Measurements from ENCODE around the gene RAD51B. TPM values are rescaled to one million over a fixed set of nuclear protein-coding genes. Genes with fewer than 3 reads are reported as not detected.

The RAD51B gene
- total RNA-seq, 1 experiment from 2014 or later = 23.3 TPM

GRCh38 chr14:68362846-68363245, 543.3 kb downstream of the RAD51B start:
- Histone ChIP-seq H3K27ac (ENCODE audit: low read depth, low read length, poor library complexity, severe bottlenecking) (no peak overlapping the region), H3K36me3 (ENCODE audit: insufficient read depth, low read length, poor library complexity, severe bottlenecking) (no peaks in the 10 kb centered on the region), H3K9me3 (ENCODE audit: low read depth, low read length, poor library complexity, severe bottlenecking) (no peaks in the 10 kb centered on the region), H3K4me1 (ENCODE audit: insufficient read depth, low read length, poor library complexity, severe bottlenecking) (peaks cover 18% of the 10 kb centered on the region), H3K27me3 (replicated peaks; ENCODE audit: insufficient read depth, low read depth, low read length, poor library complexity) (no peaks in the 10 kb centered on the region), H3K4me3 (ENCODE audit: low read depth, low read length, poor library complexity, severe bottlenecking) (no peak overlapping the region)
- intact Hi-C loops (cut with micrococcal nuclease; ENCODE audit: unreplicated experiment) = no loop called here
- TF ChIP-seq, protein P1, sequence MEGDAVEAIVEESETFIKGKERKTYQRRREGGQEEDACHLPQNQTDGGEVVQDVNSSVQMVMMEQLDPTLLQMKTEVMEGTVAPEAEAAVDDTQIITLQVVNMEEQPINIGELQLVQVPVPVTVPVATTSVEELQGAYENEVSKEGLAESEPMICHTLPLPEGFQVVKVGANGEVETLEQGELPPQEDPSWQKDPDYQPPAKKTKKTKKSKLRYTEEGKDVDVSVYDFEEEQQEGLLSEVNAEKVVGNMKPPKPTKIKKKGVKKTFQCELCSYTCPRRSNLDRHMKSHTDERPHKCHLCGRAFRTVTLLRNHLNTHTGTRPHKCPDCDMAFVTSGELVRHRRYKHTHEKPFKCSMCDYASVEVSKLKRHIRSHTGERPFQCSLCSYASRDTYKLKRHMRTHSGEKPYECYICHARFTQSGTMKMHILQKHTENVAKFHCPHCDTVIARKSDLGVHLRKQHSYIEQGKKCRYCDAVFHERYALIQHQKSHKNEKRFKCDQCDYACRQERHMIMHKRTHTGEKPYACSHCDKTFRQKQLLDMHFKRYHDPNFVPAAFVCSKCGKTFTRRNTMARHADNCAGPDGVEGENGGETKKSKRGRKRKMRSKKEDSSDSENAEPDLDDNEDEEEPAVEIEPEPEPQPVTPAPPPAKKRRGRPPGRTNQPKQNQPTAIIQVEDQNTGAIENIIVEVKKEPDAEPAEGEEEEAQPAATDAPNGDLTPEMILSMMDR (conservative IDR thresholded peaks at IDR 0.05; ENCODE audit: low read depth, low read length) = no peak
- TF ChIP-seq EZH2 (IDR thresholded peaks at IDR 0.05; ENCODE audit: borderline replicate concordance, low read depth, low read length, poor library complexity, severe bottlenecking) = no peak
- BruUV-seq (replicated peaks) = no TSS peak
- no peak for DNase-seq (ENCODE audit: low spot score)
- CTCF ChIA-PET = no interaction called here
- POLR2A ChIA-PET (ENCODE audit: low non-redundant PET) = interaction anchor here (0.7 to 1.0 kb wide), 2 partner anchors 13 to 33 kb away, joined by 3 to 6 read pairs; no protein-coding TSS in a partner anchor

GRCh38 chr14:68363466-68363842, 543.9 kb downstream of the RAD51B start:
- Histone ChIP-seq H3K27me3 (replicated peaks; ENCODE audit: insufficient read depth, low read depth, low read length, poor library complexity) (no peaks in the 10 kb centered on the region), H3K9me3 (ENCODE audit: low read depth, low read length, poor library complexity, severe bottlenecking) (no peaks in the 10 kb centered on the region), H3K4me3 (ENCODE audit: low read depth, low read length, poor library complexity, severe bottlenecking) (no peak overlapping the region), H3K36me3 (ENCODE audit: insufficient read depth, low read length, poor library complexity, severe bottlenecking) (no peaks in the 10 kb centered on the region), H3K4me1 (ENCODE audit: insufficient read depth, low read length, poor library complexity, severe bottlenecking) (peaks cover 18% of the 10 kb centered on the region), H3K27ac (ENCODE audit: low read depth, low read length, poor library complexity, severe bottlenecking) (no peak overlapping the region)
- intact Hi-C loops (cut with micrococcal nuclease; ENCODE audit: unreplicated experiment) = no loop called here
- no TSS peak for BruUV-seq (replicated peaks)
- POLR2A ChIA-PET (ENCODE audit: low non-redundant PET) = interaction anchor here (1.0 kb wide), 1 partner anchor 14 kb away, joined by 3 read pairs; no protein-coding TSS in a partner anchor
- no peak for TF ChIP-seq EZH2 (IDR thresholded peaks at IDR 0.05; ENCODE audit: borderline replicate concordance, low read depth, low read length, poor library complexity, severe bottlenecking)
- TF ChIP-seq, protein P1 (conservative IDR thresholded peaks at IDR 0.05; ENCODE audit: low read depth, low read length) = 0 out of 2 replicates have a peak, but pooled peaks have one; percentile 14
- CTCF ChIA-PET = no interaction called here
- no peak for DNase-seq (ENCODE audit: low spot score)

DNA sequence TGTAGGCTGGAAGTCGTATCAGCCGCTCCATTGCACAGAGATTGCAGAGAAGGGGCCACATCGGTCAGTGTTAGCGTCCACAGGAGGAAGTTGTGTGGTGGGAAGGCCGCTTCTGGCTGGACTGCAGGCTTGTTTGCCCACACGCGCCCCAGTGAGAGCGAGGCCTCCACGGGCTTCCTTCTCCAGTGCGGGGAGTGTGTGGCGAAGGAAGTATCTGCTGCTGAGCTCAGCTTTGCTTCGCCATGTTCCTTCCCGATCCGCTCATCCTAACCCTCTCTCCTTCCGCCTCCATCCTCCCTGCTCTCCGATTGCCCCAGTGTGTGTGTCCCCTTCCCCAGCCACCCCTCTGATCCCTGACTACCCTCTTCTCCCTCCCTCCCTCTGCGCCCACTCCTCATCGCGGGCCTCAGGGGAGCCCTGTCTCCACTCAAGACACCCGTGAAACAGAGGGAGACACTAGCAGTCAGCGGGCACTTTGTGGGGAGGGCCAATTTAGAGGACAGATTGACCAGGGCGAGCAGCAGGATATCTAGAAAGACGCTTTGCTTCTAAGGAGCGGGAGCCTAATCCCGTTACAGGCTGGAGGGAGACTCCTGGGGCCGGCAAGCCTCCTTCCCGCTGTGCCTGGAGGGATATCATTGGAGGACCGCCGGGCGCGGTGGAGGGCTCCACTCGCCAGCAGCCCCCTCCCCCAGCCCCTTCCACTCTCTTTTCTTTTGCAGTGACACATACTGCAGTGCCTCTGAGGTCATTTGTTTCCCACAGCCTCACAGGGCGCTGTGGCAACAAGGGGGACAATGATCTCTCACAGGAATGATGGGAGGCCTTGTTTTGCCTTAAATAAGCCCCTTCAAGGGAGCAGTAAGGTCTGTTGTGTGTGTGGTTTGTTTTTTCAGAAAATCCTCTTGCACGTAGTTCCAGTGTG, 544.5 kb downstream of the RAD51B start:
- H3K36me3 ChIP-seq (ENCODE audit: insufficient read depth, low read length, poor library complexity, severe bottlenecking) = no peaks in the 10 kb centered on the region
- POLR2A ChIA-PET (ENCODE audit: low non-redundant PET) = interaction anchor here (0.6 kb wide), 1 partner anchor 465 kb away, joined by 4 read pairs; no protein-coding TSS in a partner anchor
- no peaks in the 10 kb centered on the region for H3K9me3 ChIP-seq (ENCODE audit: low read depth, low read length, poor library complexity, severe bottlenecking)
- no peaks in the 10 kb centered on the region for H3K27me3 ChIP-seq (replicated peaks; ENCODE audit: insufficient read depth, low read depth, low read length, poor library complexity)
- peaks cover 18% of the 10 kb centered on the region for H3K4me1 ChIP-seq (ENCODE audit: insufficient read depth, low read length, poor library complexity, severe bottlenecking)
- peak; percentile 59 for DNase-seq (ENCODE audit: low spot score)
- H3K27ac ChIP-seq (ENCODE audit: low read depth, low read length, poor library complexity, severe bottlenecking) = no peak overlapping the region
- intact Hi-C loops (cut with micrococcal nuclease; ENCODE audit: unreplicated experiment) = no loop called here
- no peak overlapping the region for H3K4me3 ChIP-seq (ENCODE audit: low read depth, low read length, poor library complexity, severe bottlenecking)
- no TSS peak for BruUV-seq (replicated peaks)
- TF ChIP-seq, protein P1 (conservative IDR thresholded peaks at IDR 0.05; ENCODE audit: low read depth, low read length) = no peak
- no peak for TF ChIP-seq EZH2 (IDR thresholded peaks at IDR 0.05; ENCODE audit: borderline replicate concordance, low read depth, low read length, poor library complexity, severe bottlenecking)
- CTCF ChIA-PET = interaction anchor here (0.6 kb wide), 1 partner anchor 180 kb away, joined by 3 read pairs; no protein-coding TSS in a partner anchor

All from A673 (cell line).